B cell (primary cell): Measurements from ENCODE around the gene CERS6.

Experiments
- EZH2 ChIP-seq: IDR thresholded peaks from 2 replicates; pipeline ENCODE4 v1.6.1; 2012; ENCODE audit warnings: borderline replicate concordance, low read depth, mild to moderate bottlenecking, moderate library complexity, low read length; ENCODE audit not compliant: insufficient read depth, poor library complexity, severe bottlenecking
- TF ChIP-seq, protein P1 (sequence below): fragments of 200-600 bp; IDR thresholded peaks from one replicate; pipeline ENCODE4 v1.8.0; 2022; ENCODE audit warnings: antibody characterized with exemption, mild to moderate bottlenecking

DNA sequence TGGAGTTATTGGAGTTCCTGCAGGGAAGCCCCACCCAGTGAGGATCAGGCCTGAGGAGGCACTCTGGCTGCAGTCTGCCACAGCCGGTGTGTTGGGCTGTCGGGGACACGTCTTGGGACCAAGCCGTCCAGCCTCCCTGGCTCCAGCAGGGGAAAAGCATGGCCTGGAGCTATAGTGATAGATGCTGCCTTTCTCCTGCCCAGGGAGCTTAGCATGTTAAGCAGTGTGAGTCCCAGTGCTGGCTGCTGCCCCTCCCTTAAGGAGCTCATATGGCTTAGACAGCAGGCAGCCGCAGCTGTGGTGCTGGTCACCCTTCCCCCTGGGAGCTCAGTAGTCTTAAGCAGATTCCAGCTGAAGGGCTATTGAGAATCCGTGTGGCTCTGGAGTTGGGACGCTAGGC is 78.9 kb downstream of the CERS6 start:
- TF ChIP-seq, protein P1, sequence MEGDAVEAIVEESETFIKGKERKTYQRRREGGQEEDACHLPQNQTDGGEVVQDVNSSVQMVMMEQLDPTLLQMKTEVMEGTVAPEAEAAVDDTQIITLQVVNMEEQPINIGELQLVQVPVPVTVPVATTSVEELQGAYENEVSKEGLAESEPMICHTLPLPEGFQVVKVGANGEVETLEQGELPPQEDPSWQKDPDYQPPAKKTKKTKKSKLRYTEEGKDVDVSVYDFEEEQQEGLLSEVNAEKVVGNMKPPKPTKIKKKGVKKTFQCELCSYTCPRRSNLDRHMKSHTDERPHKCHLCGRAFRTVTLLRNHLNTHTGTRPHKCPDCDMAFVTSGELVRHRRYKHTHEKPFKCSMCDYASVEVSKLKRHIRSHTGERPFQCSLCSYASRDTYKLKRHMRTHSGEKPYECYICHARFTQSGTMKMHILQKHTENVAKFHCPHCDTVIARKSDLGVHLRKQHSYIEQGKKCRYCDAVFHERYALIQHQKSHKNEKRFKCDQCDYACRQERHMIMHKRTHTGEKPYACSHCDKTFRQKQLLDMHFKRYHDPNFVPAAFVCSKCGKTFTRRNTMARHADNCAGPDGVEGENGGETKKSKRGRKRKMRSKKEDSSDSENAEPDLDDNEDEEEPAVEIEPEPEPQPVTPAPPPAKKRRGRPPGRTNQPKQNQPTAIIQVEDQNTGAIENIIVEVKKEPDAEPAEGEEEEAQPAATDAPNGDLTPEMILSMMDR, result no peak
- no peak for TF ChIP-seq EZH2
